ENCODE data around the gene CFAP90.

CFAP90 gene

GRCh38 chr5:7842531-7842930 is 8.4 kb downstream of the CFAP90 start:
- Histone ChIP-seq H3K27me3 (ENCODE audit: control insufficient read depth in 3 of 3, insufficient read depth in 3 of 3, low read depth in 1 of 3, low read length in 3 of 3) (no peaks in the 10 kb centered on the region), H2AK5ac (ENCODE audit: low read depth, low read length) (no peak overlapping the region), H3K9ac (ENCODE audit: low read depth, low read length, poor library complexity) (no peak overlapping the region), H3K4me1 (ENCODE audit: control insufficient read depth in 2 of 2, insufficient read depth in 1 of 2, low read depth in 1 of 2, low read length in 2 of 2) (peaks cover 0 to 3% of the 10 kb centered on the region in 2 donors), H2BK5ac (ENCODE audit: low read length) (no peak overlapping the region), H3K14ac (ENCODE audit: low read length) (no peak overlapping the region), H2AFZ (ENCODE audit: low read length) (no peak overlapping the region), H3K36me3 (replicated peaks in 1 of 2; ENCODE audit: control insufficient read depth in 2 of 2, insufficient read depth in 2 of 2, low read length in 2 of 2) (no peaks in the 10 kb centered on the region), H3K18ac (ENCODE audit: low read length) (no peak overlapping the region), H4K91ac (ENCODE audit: low read depth, low read length, poor library complexity) (no peak overlapping the region), H3K4me2 (ENCODE audit: insufficient read depth, low read length, poor library complexity, severe bottlenecking) (no peak overlapping the region), H2BK120ac (ENCODE audit: low read depth, low read length) (no peak overlapping the region), H3K23ac (ENCODE audit: low read depth, low read length, poor library complexity) (no peak overlapping the region), H3K4me3 (ENCODE audit: low read length in 2 of 2) (no peak overlapping the region), H3K79me1 (ENCODE audit: low read depth, low read length) (no peaks in the 10 kb centered on the region), H2BK15ac (ENCODE audit: low read length) (no peak overlapping the region), H3K9me3 (replicated peaks in 1 of 2; ENCODE audit: control insufficient read depth in 2 of 2, insufficient read depth in 1 of 2, low read depth in 1 of 2, low read length in 2 of 2) (no peaks in the 10 kb centered on the region), H3K27ac (replicated peaks; ENCODE audit: low read length) (no peak overlapping the region), H4K8ac (ENCODE audit: low read depth, low read length) (no peak overlapping the region), H3K4ac (ENCODE audit: low read length) (no peak overlapping the region), H2BK12ac (ENCODE audit: low read length) (no peak overlapping the region)
- no CpG with 5 or more reads among the region's 2 CpGs for WGBS, 2 donors (ENCODE audit: extremely low coverage in 2 of 2, insufficient read length in 2 of 2, insufficient replicate concordance in 1 of 2)
- no peak for DNase-seq (ENCODE audit: low spot score)

GRCh38 chr5:7837403-7837802 is 13.5 kb downstream of the CFAP90 start:
- Histone ChIP-seq H3K4ac (ENCODE audit: low read length) (no peak overlapping the region), H3K27me3 (ENCODE audit: control insufficient read depth in 3 of 3, insufficient read depth in 3 of 3, low read depth in 1 of 3, low read length in 3 of 3) (no peaks in the 10 kb centered on the region), H2BK120ac (ENCODE audit: low read depth, low read length) (no peak overlapping the region), H3K4me1 (ENCODE audit: control insufficient read depth in 2 of 2, insufficient read depth in 1 of 2, low read depth in 1 of 2, low read length in 2 of 2) (no peaks in the 10 kb centered on the region), H4K91ac (ENCODE audit: low read depth, low read length, poor library complexity) (no peak overlapping the region), H3K18ac (ENCODE audit: low read length) (no peak overlapping the region), H2BK12ac (ENCODE audit: low read length) (no peak overlapping the region), H2BK15ac (ENCODE audit: low read length) (no peak overlapping the region), H3K36me3 (replicated peaks in 1 of 2; ENCODE audit: control insufficient read depth in 2 of 2, insufficient read depth in 2 of 2, low read length in 2 of 2) (no peaks in the 10 kb centered on the region), H3K27ac (replicated peaks; ENCODE audit: low read length) (no peak overlapping the region), H3K4me3 (ENCODE audit: low read length in 2 of 2) (no peak overlapping the region), H2AFZ (ENCODE audit: low read length) (no peak overlapping the region), H3K14ac (ENCODE audit: low read length) (peak overlapping the region; percentile 41), H3K4me2 (ENCODE audit: insufficient read depth, low read length, poor library complexity, severe bottlenecking) (no peak overlapping the region), H3K79me1 (ENCODE audit: low read depth, low read length) (no peaks in the 10 kb centered on the region), H2AK5ac (ENCODE audit: low read depth, low read length) (no peak overlapping the region), H4K8ac (ENCODE audit: low read depth, low read length) (no peak overlapping the region), H3K9ac (ENCODE audit: low read depth, low read length, poor library complexity) (no peak overlapping the region), H3K23ac (ENCODE audit: low read depth, low read length, poor library complexity) (no peak overlapping the region), H2BK5ac (ENCODE audit: low read length) (no peak overlapping the region), H3K9me3 (replicated peaks in 1 of 2; ENCODE audit: control insufficient read depth in 2 of 2, insufficient read depth in 1 of 2, low read depth in 1 of 2, low read length in 2 of 2) (no peaks in the 10 kb centered on the region)
- DNase-seq (ENCODE audit: low spot score), result no peak
- WGBS, 2 donors (ENCODE audit: extremely low coverage in 2 of 2, insufficient read length in 2 of 2, insufficient replicate concordance in 1 of 2), result no CpG with 5 or more reads among the region's 3 CpGs

DNA sequence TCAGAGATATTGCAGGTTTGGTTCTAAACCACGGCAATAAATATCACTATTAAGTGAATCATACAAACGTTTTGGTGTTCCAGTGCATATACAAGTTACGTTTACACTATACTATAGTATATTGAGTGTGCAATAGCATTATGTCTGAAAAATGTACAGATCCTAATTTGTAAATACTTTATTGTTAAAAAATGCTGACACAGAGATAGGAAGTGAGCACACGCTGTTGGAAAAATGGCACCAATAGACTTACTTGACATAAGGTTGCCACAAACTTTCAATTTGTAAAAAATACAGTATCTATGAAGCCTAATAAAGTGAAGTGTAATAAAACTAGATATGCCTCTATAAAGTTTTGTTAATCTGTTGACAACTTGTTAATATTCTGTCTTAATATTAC is 16.0 kb downstream of the CFAP90 start:
- Histone ChIP-seq H2BK120ac (ENCODE audit: low read depth, low read length) (no peak overlapping the region), H2BK5ac (ENCODE audit: low read length) (no peak overlapping the region), H4K91ac (ENCODE audit: low read depth, low read length, poor library complexity) (no peak overlapping the region), H3K36me3 (replicated peaks in 1 of 2; ENCODE audit: control insufficient read depth in 2 of 2, insufficient read depth in 2 of 2, low read length in 2 of 2) (no peaks in the 10 kb centered on the region), H3K27ac (replicated peaks; ENCODE audit: low read length) (no peak overlapping the region), H3K27me3 (ENCODE audit: control insufficient read depth in 3 of 3, insufficient read depth in 3 of 3, low read depth in 1 of 3, low read length in 3 of 3) (no peaks in the 10 kb centered on the region), H3K4me3 (ENCODE audit: low read length in 2 of 2) (no peak overlapping the region), H2AK5ac (ENCODE audit: low read depth, low read length) (no peak overlapping the region), H3K4ac (ENCODE audit: low read length) (no peak overlapping the region), H2BK15ac (ENCODE audit: low read length) (no peak overlapping the region), H3K23ac (ENCODE audit: low read depth, low read length, poor library complexity) (no peak overlapping the region), H2AFZ (ENCODE audit: low read length) (no peak overlapping the region), H3K4me1 (ENCODE audit: control insufficient read depth in 2 of 2, insufficient read depth in 1 of 2, low read depth in 1 of 2, low read length in 2 of 2) (no peaks in the 10 kb centered on the region), H3K18ac (ENCODE audit: low read length) (no peak overlapping the region), H2BK12ac (ENCODE audit: low read length) (no peak overlapping the region), H3K79me1 (ENCODE audit: low read depth, low read length) (no peaks in the 10 kb centered on the region), H3K9me3 (replicated peaks in 1 of 2; ENCODE audit: control insufficient read depth in 2 of 2, insufficient read depth in 1 of 2, low read depth in 1 of 2, low read length in 2 of 2) (no peaks in the 10 kb centered on the region), H4K8ac (ENCODE audit: low read depth, low read length) (no peak overlapping the region), H3K4me2 (ENCODE audit: insufficient read depth, low read length, poor library complexity, severe bottlenecking) (no peak overlapping the region), H3K14ac (ENCODE audit: low read length) (no peak overlapping the region), H3K9ac (ENCODE audit: low read depth, low read length, poor library complexity) (no peak overlapping the region)
- WGBS, 2 donors (ENCODE audit: extremely low coverage in 2 of 2, insufficient read length in 2 of 2, insufficient replicate concordance in 1 of 2), result no CpG with 5 or more reads among the region's 4 CpGs
- DNase-seq (ENCODE audit: low spot score), result no peak

GRCh38 chr5:7828269-7828668 is 22.7 kb downstream of the CFAP90 start:
- no peak overlapping the region for H3K14ac ChIP-seq (ENCODE audit: low read length)
- no peak overlapping the region for H2BK15ac ChIP-seq (ENCODE audit: low read length)
- no peak overlapping the region for H3K4ac ChIP-seq (ENCODE audit: low read length)
- H2AFZ ChIP-seq (ENCODE audit: low read length), result no peak overlapping the region
- H3K9ac ChIP-seq (ENCODE audit: low read depth, low read length, poor library complexity), result no peak overlapping the region
- H2BK120ac ChIP-seq (ENCODE audit: low read depth, low read length), result no peak overlapping the region
- WGBS, 2 donors (ENCODE audit: extremely low coverage in 2 of 2, insufficient read length in 2 of 2, insufficient replicate concordance in 1 of 2), result no CpG with 5 or more reads among the region's 10 CpGs
- no peak overlapping the region for H3K4me3 ChIP-seq (ENCODE audit: low read length in 2 of 2)
- no peak overlapping the region for H3K4me2 ChIP-seq (ENCODE audit: insufficient read depth, low read length, poor library complexity, severe bottlenecking)
- DNase-seq (ENCODE audit: low spot score), result no peak
- peaks cover 0 to 2% of the 10 kb centered on the region in 2 donors for H3K4me1 ChIP-seq (ENCODE audit: control insufficient read depth in 2 of 2, insufficient read depth in 1 of 2, low read depth in 1 of 2, low read length in 2 of 2)
- H4K8ac ChIP-seq (ENCODE audit: low read depth, low read length), result no peak overlapping the region
- H3K18ac ChIP-seq (ENCODE audit: low read length), result no peak overlapping the region
- no peak overlapping the region for H3K27ac ChIP-seq (replicated peaks; ENCODE audit: low read length)
- no peaks in the 10 kb centered on the region for H3K36me3 ChIP-seq (replicated peaks in 1 of 2; ENCODE audit: control insufficient read depth in 2 of 2, insufficient read depth in 2 of 2, low read length in 2 of 2)
- H3K23ac ChIP-seq (ENCODE audit: low read depth, low read length, poor library complexity), result no peak overlapping the region
- H2BK12ac ChIP-seq (ENCODE audit: low read length), result no peak overlapping the region
- H4K91ac ChIP-seq (ENCODE audit: low read depth, low read length, poor library complexity), result no peak overlapping the region
- no peaks in the 10 kb centered on the region for H3K9me3 ChIP-seq (replicated peaks in 1 of 2; ENCODE audit: control insufficient read depth in 2 of 2, insufficient read depth in 1 of 2, low read depth in 1 of 2, low read length in 2 of 2)
- H3K79me1 ChIP-seq (ENCODE audit: low read depth, low read length), result peaks cover 2% of the 10 kb centered on the region
- H2AK5ac ChIP-seq (ENCODE audit: low read depth, low read length), result no peak overlapping the region
- no peaks in the 10 kb centered on the region for H3K27me3 ChIP-seq (ENCODE audit: control insufficient read depth in 3 of 3, insufficient read depth in 3 of 3, low read depth in 1 of 3, low read length in 3 of 3)
- H2BK5ac ChIP-seq (ENCODE audit: low read length), result no peak overlapping the region

Measured in neuronal stem cell (in vitro differentiated cells).